RWPE1 (cell line): ENCODE measurements around the gene PTBP3.
"Not testable (repeated sequence)": the region's sequence is repeated elsewhere in the genome, so short reads cannot be mapped to it uniquely, and the experiment has no call there.

Experiments used
- CTCF ChIA-PET: fragments of 350-600 bp; sonication (Branson Sonifier 250); formaldehyde crosslinking; extraction: SDS; loops from one replicate; lab custom pipeline; 2021; lab: Yijun Ruan, JAX
- POLR2A ChIA-PET: fragments of 400-600 bp; formaldehyde crosslinking; extraction: SDS; loops from one replicate; lab custom pipeline; 2020; ENCODE audit warnings: antibody characterized with exemption; ENCODE audit not compliant: low non-redundant PET; lab: Yijun Ruan, JAX
- DNase-seq: peaks from one replicate; pipeline ENCODE4 v3.0.0; 2012; ENCODE audit warnings: low spot score
- H3K27ac ChIP-seq: fragments of 450-650 bp; 2 replicates; pipeline ENCODE4 v1.5.1; 2017
- TF ChIP-seq, protein P1 (sequence below): fragments of 450-650 bp; conservative IDR thresholded peaks from 2 replicates; pipeline ENCODE4 v1.5.1; 2017; ENCODE audit warnings: low read depth, mild to moderate bottlenecking

The PTBP3 gene

DNA sequence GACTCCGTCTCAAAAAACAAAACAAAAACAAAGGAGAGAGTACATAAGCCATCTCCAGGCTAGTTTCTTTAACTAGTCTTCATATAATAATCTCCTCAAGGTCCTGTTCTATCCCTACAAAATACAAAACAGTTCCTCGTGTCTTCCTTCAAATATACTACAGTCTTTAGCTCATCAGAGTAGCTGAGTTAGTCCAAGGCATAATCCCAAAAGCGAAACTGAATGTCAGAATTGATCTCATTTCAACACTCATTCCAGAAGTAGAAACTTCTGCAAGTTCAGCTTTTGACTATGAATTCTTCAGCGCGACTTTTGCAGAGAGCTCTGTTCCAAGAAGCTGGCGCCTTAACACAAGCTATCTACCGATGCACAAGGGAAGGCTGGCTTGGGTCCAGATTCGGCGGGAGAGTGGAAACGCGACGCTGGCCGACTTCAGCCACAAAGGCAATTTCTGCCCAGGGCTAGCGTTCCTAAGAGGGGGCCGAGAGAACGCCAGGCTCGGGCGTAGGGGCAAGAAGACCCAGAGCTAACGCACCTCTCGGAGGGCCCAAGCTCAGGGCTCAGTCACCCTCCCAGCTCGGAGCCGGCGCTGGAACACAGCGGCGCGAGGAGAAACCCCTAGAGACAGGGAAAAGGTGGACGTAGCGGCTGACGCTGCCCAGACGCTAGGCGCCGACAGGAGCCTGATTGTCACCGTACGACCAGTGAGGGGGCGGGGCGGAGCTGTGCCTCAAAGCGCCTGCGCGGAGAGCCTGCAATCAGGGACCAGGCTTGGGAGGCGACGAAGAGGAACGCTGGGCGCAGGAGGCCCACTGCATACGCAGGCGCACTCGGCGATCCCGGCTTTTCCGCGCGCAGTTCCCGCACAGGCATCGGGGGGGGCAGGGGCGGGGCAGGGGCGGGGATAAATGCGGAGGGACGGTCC lies 46.0 kb upstream of the PTBP3 start:
- ChIA-PET CTCF (interaction anchor here (0.6 to 1.5 kb wide), 10 partner anchors 13 to 781 kb away, joined by 3 to 6 read pairs (median 4); partner anchors contain the start of gene KIAA1958), POLR2A (interaction anchor here (0.5 to 1.2 kb wide), 4 partner anchors 107 to 296 kb away, joined by 3 to 6 read pairs (median 4); partner anchors contain the start of gene KIAA1958)
- TF ChIP-seq, protein P1, sequence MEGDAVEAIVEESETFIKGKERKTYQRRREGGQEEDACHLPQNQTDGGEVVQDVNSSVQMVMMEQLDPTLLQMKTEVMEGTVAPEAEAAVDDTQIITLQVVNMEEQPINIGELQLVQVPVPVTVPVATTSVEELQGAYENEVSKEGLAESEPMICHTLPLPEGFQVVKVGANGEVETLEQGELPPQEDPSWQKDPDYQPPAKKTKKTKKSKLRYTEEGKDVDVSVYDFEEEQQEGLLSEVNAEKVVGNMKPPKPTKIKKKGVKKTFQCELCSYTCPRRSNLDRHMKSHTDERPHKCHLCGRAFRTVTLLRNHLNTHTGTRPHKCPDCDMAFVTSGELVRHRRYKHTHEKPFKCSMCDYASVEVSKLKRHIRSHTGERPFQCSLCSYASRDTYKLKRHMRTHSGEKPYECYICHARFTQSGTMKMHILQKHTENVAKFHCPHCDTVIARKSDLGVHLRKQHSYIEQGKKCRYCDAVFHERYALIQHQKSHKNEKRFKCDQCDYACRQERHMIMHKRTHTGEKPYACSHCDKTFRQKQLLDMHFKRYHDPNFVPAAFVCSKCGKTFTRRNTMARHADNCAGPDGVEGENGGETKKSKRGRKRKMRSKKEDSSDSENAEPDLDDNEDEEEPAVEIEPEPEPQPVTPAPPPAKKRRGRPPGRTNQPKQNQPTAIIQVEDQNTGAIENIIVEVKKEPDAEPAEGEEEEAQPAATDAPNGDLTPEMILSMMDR = no peak
- DNase-seq = peak; percentile 100
- H3K27ac ChIP-seq = peak overlapping the region; percentile 97

DNA sequence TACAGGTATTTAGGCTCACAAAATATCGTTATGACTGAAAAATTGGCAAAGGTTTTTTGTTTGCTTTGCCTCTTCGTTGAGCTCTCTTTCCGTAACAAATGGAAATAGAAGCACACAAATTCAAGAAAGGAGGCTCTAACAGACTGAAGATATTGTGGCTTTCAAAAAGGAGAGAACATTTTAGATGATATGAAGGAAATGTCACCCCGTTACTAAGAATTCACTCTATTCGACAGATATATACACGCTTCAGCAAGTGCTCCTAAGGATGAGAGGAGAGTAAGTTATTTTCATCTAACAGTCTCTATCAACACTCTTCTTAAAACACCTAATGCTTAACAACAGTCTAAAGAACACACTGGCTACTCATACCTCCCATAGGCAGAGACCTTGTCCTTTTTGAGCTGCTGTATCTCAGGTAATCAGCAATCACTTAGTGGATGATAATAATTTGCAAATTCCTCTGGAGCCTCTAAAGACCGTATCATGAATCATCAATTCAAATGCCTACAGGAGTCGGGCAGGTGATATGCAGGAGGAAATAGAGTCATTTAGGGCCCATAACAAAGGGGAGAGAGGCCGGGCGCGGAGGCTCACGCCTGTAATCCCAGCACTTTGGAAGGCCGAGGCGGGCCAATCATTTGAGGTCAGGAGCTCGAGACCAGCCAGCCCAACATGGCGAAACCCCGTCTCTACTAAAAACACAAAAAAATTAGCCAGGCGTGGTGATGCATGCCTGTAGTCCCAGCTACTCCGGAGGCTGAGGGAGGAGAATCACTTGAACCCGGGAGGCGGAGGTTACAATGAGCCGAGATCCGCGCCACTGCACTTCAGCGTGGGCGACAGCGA lies 45.1 kb upstream of the PTBP3 start:
- peak; percentile 67 for DNase-seq
- ChIA-PET CTCF (interaction anchor here (0.6 to 1.1 kb wide), 4 partner anchors 12 to 281 kb away, joined by 3 to 6 read pairs (median 4); no protein-coding TSS in a partner anchor), POLR2A (interaction anchor here (1.2 kb wide), 1 partner anchor 265 kb away, joined by 4 read pairs; no protein-coding TSS in a partner anchor)
- H3K27ac ChIP-seq = peak overlapping the region; percentile 97
- TF ChIP-seq, protein P1 = no peak

DNA sequence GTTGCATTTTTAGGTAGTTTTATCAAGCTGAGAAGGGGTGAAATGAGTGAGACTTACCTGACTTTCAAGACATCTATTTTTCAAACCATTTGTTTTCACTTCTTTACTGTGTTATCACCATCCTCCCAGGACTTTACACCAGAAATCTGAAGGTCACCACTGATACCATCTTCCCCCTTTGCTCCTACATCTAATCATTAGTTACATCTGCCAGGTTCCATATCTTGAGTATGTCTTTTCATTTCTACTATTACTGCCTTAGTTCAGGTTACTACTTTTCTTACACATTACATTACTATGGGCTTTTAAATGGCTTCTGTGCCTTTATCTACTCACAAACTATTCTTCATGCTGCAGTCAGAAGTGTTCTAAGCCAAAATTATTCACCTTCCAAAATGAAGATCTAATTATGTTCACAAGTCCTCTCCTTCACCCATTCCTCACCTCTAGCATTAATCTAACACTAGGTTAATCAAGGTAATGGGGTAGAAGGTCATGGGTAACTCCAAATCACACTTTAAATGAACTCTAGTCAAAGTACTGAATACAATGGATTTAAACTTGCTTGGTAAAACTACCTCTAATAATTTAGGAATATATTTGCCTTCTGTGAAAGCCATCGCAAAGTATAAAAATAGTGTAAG lies 44.4 kb upstream of the PTBP3 start:
- POLR2A ChIA-PET = no interaction called here
- TF ChIP-seq, protein P1 = no peak
- CTCF ChIA-PET = interaction anchor here (0.8 kb wide), 1 partner anchor 17 kb away, joined by 3 read pairs; no protein-coding TSS in a partner anchor
- no peak for DNase-seq
- H3K27ac ChIP-seq = no peak overlapping the region

DNA sequence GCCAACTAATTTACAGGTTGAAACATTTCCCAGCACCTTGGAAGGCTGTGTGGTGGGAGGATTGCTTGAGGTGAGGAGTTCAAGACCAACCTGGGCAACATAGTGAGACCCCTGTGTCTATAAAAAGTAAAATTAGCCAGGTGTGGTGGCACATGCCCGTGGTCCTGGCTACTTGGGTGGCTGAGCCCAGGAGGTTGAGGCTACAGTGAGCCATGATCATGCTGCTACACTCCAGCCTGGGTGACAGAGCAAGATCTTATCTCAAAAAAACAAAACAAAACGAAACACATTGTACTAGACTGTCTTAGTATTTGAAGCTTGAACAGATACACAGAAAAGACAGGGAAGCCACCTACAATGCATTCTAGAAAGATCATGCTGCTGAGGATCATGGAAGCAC lies 43.7 kb upstream of the PTBP3 start:
- CTCF ChIA-PET = interaction anchor here (0.8 kb wide), 1 partner anchor 16 kb away, joined by 3 read pairs; no protein-coding TSS in a partner anchor
- no peak overlapping the region for H3K27ac ChIP-seq
- no peak for DNase-seq
- POLR2A ChIA-PET = no interaction called here
- TF ChIP-seq, protein P1 = no peak

DNA sequence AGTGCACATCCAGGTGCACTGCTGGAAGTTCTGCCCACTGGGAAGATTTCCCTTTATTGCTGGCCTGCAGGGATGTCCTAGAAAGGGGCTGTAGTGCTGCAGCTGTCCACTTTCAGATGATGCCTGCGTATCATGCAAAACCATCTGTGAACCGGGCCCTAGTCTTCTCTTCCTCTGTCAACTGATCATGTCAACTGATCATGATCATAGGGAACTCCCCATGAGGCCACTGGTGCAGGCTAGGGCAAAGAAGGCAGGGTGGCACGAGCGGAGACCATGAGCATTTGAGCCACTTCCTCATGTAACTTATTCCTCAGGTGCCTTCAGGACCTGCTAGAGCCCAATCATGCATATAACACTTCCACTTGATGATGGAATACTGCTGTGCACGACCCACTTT lies 41.9 kb upstream of the PTBP3 start:
- CTCF ChIA-PET = interaction anchor here (0.7 kb wide), 1 partner anchor 278 kb away, joined by 3 read pairs; no protein-coding TSS in a partner anchor
- POLR2A ChIA-PET = no interaction called here
- no peak overlapping the region for H3K27ac ChIP-seq
- TF ChIP-seq, protein P1 = no peak
- no peak for DNase-seq

DNA sequence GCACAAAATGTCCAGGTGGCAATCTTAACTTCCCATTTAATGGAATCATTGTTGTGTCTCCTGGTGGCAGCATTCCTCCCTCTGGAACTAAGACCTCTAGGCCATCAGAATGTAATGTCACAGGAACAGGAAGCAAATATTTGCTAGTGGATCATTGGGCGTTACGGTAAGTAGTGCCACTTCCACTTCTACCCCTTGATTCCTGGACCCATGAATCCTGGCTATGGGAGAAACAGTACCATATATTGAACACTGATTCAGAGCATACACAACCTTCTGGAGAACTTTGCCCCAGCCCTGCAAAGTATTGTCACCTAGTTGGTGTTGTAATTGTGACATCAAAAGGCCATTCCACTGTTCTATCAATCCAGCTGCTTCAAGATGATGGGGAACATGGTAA lies 40.8 kb upstream of the PTBP3 start:
- CTCF ChIA-PET, POLR2A ChIA-PET, H3K27ac ChIP-seq, DNase-seq: not testable (repeated sequence)

DNA sequence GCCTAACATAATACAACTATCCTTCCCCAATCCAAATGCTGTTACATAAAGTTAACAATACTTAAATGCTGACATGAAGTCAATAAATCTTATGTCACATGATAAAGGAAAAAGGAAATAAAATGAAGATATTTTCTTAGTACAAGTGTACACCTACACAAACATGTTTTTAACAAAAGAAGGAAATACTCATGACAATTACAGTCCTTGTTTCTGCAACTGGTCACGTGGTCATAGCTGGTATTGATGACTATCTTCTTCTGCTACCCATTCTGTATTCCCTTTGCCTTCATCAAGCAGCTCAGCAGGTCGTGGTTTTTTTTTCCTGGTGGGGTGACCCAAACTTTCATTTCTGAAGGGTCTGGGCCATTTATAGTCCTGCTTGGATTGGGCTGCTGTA lies 40.2 kb upstream of the PTBP3 start:
- DNase-seq, H3K27ac ChIP-seq, POLR2A ChIA-PET, CTCF ChIA-PET: not testable (repeated sequence)
